GM10266 (cell line): Measurements from ENCODE around the gene CALHM3.

Source experiments
- DNase-seq: peaks from one replicate; pipeline ENCODE4 v3.0.0; 2012; ENCODE audit errors: extremely low spot score
- TF ChIP-seq, protein P1 (sequence below): IDR thresholded peaks from 2 replicates; pipeline ENCODE4 v1.5.1; 2012; ENCODE audit warnings: mild to moderate bottlenecking, low read depth; ENCODE audit not compliant: control insufficient read depth, insufficient read depth; ENCODE audit errors: missing control alignments

The CALHM3 gene

DNA sequence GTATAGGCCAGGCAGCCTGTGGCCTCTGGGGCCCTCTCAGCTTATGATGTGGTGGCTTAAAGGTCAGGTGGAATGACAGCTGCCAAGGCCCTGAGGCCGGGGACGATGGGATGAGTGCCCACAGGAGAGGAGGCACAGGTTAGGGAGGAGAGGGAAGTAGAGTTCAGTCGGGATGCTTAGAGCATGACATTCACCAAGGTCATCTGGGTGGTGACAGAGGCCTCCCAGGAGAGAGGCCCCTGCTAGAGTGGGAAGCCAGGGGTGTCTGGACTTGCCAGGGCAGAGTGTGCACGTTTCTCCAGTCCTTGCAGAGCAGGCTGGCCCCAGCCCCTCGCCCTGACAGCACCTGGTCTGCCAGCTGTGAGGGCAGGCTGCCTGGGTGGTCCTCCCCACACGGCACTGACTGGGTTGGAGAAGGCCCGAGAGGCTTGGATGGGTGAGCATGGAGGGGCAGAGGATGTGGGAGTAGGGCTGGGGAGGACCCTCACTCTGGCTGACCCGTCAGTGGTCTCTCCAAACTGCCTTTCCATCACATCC lies 21.8 kb downstream of the CALHM3 start:
- TF ChIP-seq, protein P1, sequence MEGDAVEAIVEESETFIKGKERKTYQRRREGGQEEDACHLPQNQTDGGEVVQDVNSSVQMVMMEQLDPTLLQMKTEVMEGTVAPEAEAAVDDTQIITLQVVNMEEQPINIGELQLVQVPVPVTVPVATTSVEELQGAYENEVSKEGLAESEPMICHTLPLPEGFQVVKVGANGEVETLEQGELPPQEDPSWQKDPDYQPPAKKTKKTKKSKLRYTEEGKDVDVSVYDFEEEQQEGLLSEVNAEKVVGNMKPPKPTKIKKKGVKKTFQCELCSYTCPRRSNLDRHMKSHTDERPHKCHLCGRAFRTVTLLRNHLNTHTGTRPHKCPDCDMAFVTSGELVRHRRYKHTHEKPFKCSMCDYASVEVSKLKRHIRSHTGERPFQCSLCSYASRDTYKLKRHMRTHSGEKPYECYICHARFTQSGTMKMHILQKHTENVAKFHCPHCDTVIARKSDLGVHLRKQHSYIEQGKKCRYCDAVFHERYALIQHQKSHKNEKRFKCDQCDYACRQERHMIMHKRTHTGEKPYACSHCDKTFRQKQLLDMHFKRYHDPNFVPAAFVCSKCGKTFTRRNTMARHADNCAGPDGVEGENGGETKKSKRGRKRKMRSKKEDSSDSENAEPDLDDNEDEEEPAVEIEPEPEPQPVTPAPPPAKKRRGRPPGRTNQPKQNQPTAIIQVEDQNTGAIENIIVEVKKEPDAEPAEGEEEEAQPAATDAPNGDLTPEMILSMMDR, result no peak
- no peak for DNase-seq

DNA sequence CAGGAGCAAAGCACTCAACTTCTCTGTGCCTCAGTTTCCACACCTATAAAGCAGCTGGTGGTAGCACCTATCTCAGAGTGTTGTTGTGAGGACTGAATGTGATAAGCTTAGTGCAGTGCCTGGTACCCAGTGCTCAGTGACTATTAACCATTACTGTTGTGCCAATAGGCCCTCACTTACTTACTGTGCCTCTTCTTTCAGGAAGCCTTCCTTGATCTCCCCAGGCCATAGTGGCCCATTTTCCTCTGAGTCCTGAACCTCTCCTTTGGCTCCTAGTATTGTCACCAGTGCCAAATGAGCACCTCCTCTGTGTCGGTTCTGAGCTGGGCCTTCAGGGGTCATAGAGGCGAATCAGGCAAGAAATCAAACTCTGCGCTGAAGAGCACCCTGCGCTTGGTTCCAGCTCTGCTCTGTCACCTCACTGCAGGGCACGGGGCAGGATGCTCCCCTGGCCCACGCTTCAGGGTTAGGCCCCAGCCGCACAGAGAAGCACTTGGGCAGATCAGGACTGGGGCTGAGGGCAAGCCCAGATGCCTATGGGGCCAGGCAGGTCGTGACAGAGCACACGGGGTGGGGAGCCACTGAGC lies 22.9 kb downstream of the CALHM3 start:
- DNase-seq, result no peak
- TF ChIP-seq, protein P1, result no peak

DNA sequence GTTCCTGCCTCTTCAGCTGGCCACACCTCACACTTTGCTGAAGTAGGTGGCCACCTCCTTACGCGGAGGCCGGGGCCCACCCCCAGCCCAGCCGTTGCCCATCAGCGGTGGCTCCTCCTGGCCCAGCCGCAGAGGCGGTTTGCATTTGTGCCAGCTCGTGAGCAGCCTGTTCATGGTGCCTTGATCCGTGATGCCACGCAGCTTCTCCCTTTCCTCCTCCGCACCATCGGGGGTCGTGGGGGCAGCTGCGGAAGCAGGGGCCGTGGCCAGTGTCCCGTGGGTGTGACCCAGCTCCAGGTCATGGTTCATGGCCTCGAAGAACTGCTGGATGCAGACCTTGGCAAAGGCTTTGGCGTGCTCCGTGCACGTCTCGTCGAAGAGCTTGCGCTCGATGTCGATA lies 23.8 kb downstream of the CALHM3 start:
- TF ChIP-seq, protein P1, result no peak
- no peak for DNase-seq

DNA sequence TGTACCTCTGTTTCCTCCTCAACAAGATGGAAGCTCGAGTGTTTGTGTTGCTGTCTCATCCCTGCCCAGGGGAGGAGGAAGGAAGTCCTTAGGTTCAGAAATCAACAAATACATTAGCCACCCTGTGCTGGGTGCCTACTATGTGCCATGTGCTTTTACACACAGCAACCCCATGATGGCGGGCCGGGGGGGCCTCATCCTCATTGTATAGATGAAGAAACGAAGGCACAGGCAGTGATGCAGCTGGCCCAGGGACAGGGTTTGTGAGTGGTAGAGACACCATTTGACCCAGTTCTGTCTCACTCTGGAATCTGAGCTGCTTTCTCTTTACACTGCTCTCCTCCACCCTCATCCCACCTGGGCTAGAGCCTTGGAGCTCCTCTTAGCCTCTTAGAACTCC lies 25.0 kb downstream of the CALHM3 start:
- no peak for DNase-seq
- TF ChIP-seq, protein P1, result no peak

DNA sequence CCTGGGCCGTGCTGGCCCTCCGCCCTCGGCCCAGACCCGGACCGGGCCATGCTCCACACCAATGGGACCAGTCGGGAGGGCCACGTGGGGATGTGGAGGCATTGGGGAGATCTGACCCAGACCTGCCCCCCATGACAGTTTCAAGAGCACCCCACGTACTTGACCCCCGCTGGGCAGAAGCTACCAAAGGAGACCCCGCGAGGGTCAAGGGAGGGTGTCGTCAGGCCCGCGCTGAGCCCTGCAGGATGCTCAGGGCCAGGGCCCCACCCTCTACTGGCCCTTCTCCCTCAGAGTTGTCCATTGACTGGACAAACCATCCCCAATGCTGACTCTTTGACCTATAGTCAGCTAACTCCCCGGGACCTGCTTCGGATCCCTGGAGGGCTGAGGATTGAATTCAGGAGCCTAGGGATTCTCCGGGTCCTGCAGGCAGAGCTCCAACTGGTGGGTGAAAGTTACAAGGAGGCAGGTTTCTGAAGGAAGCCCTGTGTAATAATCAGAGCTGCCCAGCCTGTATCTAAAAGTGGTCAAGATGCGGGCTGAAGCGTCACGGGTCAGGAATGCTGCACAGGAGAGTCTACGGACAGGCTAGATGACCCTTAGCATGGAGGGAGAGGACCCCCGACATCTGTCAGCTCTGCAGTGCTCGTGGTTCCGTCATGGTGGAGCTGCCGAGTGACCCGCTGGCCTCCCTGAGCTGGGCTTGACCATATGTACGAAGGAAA lies 26.4 kb downstream of the CALHM3 start:
- no peak for DNase-seq
- TF ChIP-seq, protein P1, result no peak

DNA sequence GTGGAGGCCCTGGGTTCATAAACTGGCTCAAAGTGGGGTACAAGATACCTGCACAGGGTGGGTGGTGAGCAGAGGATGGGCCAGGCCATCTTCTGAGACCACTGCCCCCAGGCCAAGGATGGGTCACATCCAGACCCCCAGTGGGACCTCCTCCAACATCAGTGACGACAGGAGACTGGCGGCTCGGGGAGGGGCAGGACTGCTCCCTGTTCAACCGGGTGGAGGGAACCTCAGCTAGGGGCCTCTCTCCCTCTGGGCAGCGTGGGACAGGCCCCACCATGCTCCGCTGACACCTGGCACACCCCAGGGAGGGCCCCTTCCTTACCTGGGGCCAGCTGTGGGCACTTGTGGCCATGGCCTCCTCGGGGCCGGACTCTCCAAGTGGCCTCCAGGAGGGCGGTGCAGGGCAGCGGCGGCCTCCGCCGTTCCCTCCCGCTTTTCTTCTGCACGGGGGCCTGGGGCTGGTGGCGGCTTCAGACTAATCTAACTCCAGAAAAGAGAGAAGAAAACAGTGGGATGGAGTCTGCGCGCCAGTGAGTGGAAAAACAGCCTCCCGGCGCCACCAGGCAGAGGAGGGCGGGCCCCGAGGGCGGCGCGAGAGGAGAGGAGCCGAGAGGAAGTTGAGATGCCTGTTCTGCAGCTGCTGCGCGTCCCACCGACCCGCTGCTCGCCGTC lies 27.1 kb downstream of the CALHM3 start, which contains the start of gene CALHM2:
CALHM2 (minus strand) TSS at position 540 of the 675 bp plus-strand sequence. CDS start 2,429 bp downstream, outside the sequence.
- DNase-seq, result peak; percentile 88
- TF ChIP-seq, protein P1, result peak; percentile 6
